Smooth muscle cell (in vitro differentiated cells): ENCODE data around the gene B4GALT2. TPM values are rescaled to one million over a fixed set of nuclear protein-coding genes. Genes with fewer than 3 reads are reported as not detected.

Experiments
- DNase-seq: peaks from one replicate; lab custom pipeline; 2025; ENCODE audit not compliant: unreplicated experiment; lab: John Stamatoyannopoulos, UW
- H2AFZ ChIP-seq: fragments of 200-600 bp; sonication (generic); 2 replicates; pipeline ENCODE4 v1.6.0; 2016; ENCODE audit warnings: antibody characterized with exemption, low read depth, mild to moderate bottlenecking
- H3F3A ChIP-seq: fragments of 200-600 bp; sonication (generic); 2 replicates; pipeline ENCODE4 v1.6.0; 2017; ENCODE audit warnings: antibody characterized with exemption, low read depth
- H3K27ac ChIP-seq: fragments of 200-600 bp; sonication (generic); 2 replicates; pipeline ENCODE4 v1.5.1; 2016; ENCODE audit warnings: low read depth, mild to moderate bottlenecking
- H3K27me3 ChIP-seq: fragments of 200-600 bp; sonication (generic); 2 replicates; pipeline ENCODE4 v1.6.1; 2016; ENCODE audit warnings: low read depth, mild to moderate bottlenecking
- H3K36me3 ChIP-seq: fragments of 200-600 bp; sonication (generic); 2 replicates; pipeline ENCODE4 v1.5.1; 2016; ENCODE audit warnings: low read depth
- H3K4me1 ChIP-seq: fragments of 200-600 bp; sonication (generic); 2 replicates; pipeline ENCODE4 v1.5.1; 2016; ENCODE audit warnings: low read depth
- H3K4me2 ChIP-seq: fragments of 200-600 bp; sonication (generic); 2 replicates; pipeline ENCODE4 v1.6.0; 2016; ENCODE audit warnings: mild to moderate bottlenecking
- H3K4me3 ChIP-seq: fragments of 200-600 bp; sonication (generic); 2 replicates; pipeline ENCODE4 v1.5.1; 2016; ENCODE audit warnings: mild to moderate bottlenecking
- H3K79me2 ChIP-seq: fragments of 200-600 bp; sonication (generic); 2 replicates; pipeline ENCODE4 v1.6.0; 2016; ENCODE audit warnings: low read depth, mild to moderate bottlenecking
- H3K9ac ChIP-seq: fragments of 200-600 bp; sonication (generic); 2 replicates; pipeline ENCODE4 v1.6.0; 2016; ENCODE audit warnings: low read depth
- H3K9me3 ChIP-seq: fragments of 200-600 bp; sonication (generic); replicated peaks from 2 replicates; pipeline ENCODE4 v1.5.1; 2016; ENCODE audit warnings: low read depth
- H4K20me1 ChIP-seq: fragments of 200-600 bp; sonication (generic); 2 replicates; pipeline ENCODE4 v1.6.0; 2016; ENCODE audit warnings: low read depth
- CTCF ChIP-seq: fragments of 200-600 bp; sonication (generic); IDR thresholded peaks from 2 replicates; pipeline ENCODE4 v1.5.1; 2017; ENCODE audit warnings: borderline replicate concordance, mild to moderate bottlenecking, antibody characterized with exemption; ENCODE audit not compliant: insufficient read depth, poor library complexity, severe bottlenecking
- WGBS: methylation state at CpG from one replicate; pipeline ENCODE4 v1.1.7; 2016; ENCODE audit warnings: low lambda C conversion rate; 5-methylcytosine and 5-hydroxymethylcytosine counted together
- polyA plus RNA-seq: library from polyadenylated mRNA; unstranded; fragments of >200 nt; fragmentation: Nextera tagmentation; extraction: Ambion mirVana; gene quantifications from 2 replicates; pipeline ENCODE4 v1.2.1, GENCODE V29; 2016
- total RNA-seq: library from RNA; depleted of rRNA; stranded (reverse); fragments of >200 nt; gene quantifications from 2 replicates; pipeline ENCODE4 v1.2.3, GENCODE V29; 2014

B4GALT2 gene
- total and polyA plus RNA-seq, 2 experiments from 2014 or later = 52.4 to 135 TPM

- WGBS = 94% methylated on average over 8 of the region's 8 CpGs
- Histone ChIP-seq H3K4me1 (peaks cover 16% of the 10 kb centered on the region), H3K36me3 (no peaks in the 10 kb centered on the region), H2AFZ (no peak overlapping the region), H3K4me3 (no peak overlapping the region), H3K4me2 (no peak overlapping the region), H3K27me3 (no peaks in the 10 kb centered on the region), H4K20me1 (no peaks in the 10 kb centered on the region), H3K9me3 (no peaks in the 10 kb centered on the region), H3K9ac (no peak overlapping the region), H3F3A (peaks cover 5% of the 10 kb centered on the region), H3K79me2 (peaks cover 10% of the 10 kb centered on the region), H3K27ac (no peak overlapping the region)
- no peak for DNase-seq
- no peak for TF ChIP-seq CTCF
These were observed 54.1 kb downstream of the B4GALT2 start for GRCh38 chr1:44033041-44033575.

GRCh38 chr1:44033756-44034155 lies 54.7 kb downstream of the B4GALT2 start:
- Histone ChIP-seq H3K4me2 (no peak overlapping the region), H3K9me3 (no peaks in the 10 kb centered on the region), H3K4me3 (no peak overlapping the region), H3K36me3 (no peaks in the 10 kb centered on the region), H3K4me1 (peaks cover 16% of the 10 kb centered on the region), H3K27me3 (no peaks in the 10 kb centered on the region), H3K79me2 (peaks cover 4% of the 10 kb centered on the region), H4K20me1 (no peaks in the 10 kb centered on the region), H3K27ac (no peak overlapping the region), H3K9ac (no peak overlapping the region), H3F3A (peaks cover 5% of the 10 kb centered on the region), H2AFZ (no peak overlapping the region)
- no peak for TF ChIP-seq CTCF
- 59% methylated on average over 6 of the region's 8 CpGs for WGBS
- no peak for DNase-seq

GRCh38 chr1:44034423-44034822 lies 55.4 kb downstream of the B4GALT2 start:
- no peak overlapping the region for H3K27ac ChIP-seq
- H3F3A ChIP-seq = peaks cover 5% of the 10 kb centered on the region
- no peaks in the 10 kb centered on the region for H3K79me2 ChIP-seq
- no peak overlapping the region for H3K4me2 ChIP-seq
- H2AFZ ChIP-seq = no peak overlapping the region
- no peak overlapping the region for H3K4me3 ChIP-seq
- 98% methylated on average over 4 of the region's 4 CpGs for WGBS
- TF ChIP-seq CTCF = no peak
- H3K4me1 ChIP-seq = peaks cover 12% of the 10 kb centered on the region
- no peaks in the 10 kb centered on the region for H4K20me1 ChIP-seq
- no peaks in the 10 kb centered on the region for H3K36me3 ChIP-seq
- DNase-seq = no peak
- no peaks in the 10 kb centered on the region for H3K9me3 ChIP-seq
- H3K9ac ChIP-seq = no peak overlapping the region
- H3K27me3 ChIP-seq = no peaks in the 10 kb centered on the region
